Esophagus muscularis mucosa (tissue), 3 donors: ENCODE results near the gene TRAPPC12.

Experiments used
- EP300 ChIP-seq: sonication (generic); formaldehyde crosslinking; IDR thresholded peaks from one replicate; pipeline ENCODE4 v1.6.1; 2017; ENCODE audit warnings: antibody characterized with exemption
- POLR2A ChIP-seq: fragments of 450-650 bp; IDR thresholded peaks from one replicate; pipeline ENCODE4 v1.6.1; 2017; ENCODE audit warnings: antibody characterized with exemption, moderate library complexity, mild to moderate bottlenecking, low read depth
- POLR2AphosphoS5 ChIP-seq, 2 donors: sonication (generic); formaldehyde crosslinking; IDR thresholded peaks; one replicate each; pipeline ENCODE4 v1.6.1; 2017; ENCODE audit warnings: antibody characterized with exemption in 2 of 2

DNA sequence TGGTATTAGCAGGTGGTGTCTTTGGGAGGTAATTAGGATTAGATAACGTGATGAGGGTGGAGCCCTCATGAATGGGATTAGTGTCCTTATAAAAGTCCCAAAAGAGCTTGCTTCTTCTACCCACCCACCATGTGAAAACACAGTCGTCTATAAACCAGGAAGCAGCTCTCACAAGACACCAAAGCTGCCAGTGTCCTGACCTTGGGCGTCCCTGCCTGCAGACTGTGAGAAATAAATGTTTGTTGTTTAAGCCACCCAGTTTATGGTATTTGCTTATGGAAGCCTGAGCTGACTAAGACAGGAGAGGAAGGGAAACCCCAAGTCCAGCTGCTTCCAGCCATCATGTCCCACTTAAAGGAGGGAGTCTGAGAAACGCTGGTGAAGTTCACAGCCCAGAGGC is 126.3 kb downstream of the TRAPPC12 start:
- TF ChIP-seq EP300 (no peak), POLR2AphosphoS5 (IDR thresholded peaks at IDR 0.05) (no peak), POLR2A (no peak)
